Measurements from ENCODE around the gene TMEM121B.

The TMEM121B gene

GRCh38 chr22:17137861-17138425 is 16.8 kb upstream of the TMEM121B start:
- DNase-seq = no peak

GRCh38 chr22:17137170-17137569 is 16.0 kb upstream of the TMEM121B start:
- DNase-seq = no peak

- no peak for DNase-seq
Measured at GRCh38 chr22:17135153-17135760, 14.1 kb upstream of the TMEM121B start.

GRCh38 chr22:17133137-17133536 is 12.0 kb upstream of the TMEM121B start:
- no peak for DNase-seq

- DNase-seq = no peak
Measured at GRCh38 chr22:17132112-17132511, 11.0 kb upstream of the TMEM121B start.

- DNase-seq = no peak
Measured at GRCh38 chr22:17131686-17132085, 10.5 kb upstream of the TMEM121B start.

GRCh38 chr22:17130199-17130598 is 9.0 kb upstream of the TMEM121B start:
- DNase-seq = no peak

GRCh38 chr22:17120711-17121232 is 388 bp downstream of the TMEM121B start:
- no peak for DNase-seq

- peak; percentile 41 for DNase-seq
Measured at GRCh38 chr22:17120281-17120680, 879 bp downstream of the TMEM121B start.

GRCh38 chr22:17119481-17120202 is 1.5 kb downstream of the TMEM121B start:
- no peak for DNase-seq

GRCh38 chr22:17118342-17118741 is 2.8 kb downstream of the TMEM121B start:
- DNase-seq = no peak

GRCh38 chr22:17117890-17118289 is 3.3 kb downstream of the TMEM121B start:
- no peak for DNase-seq

GRCh38 chr22:17117400-17117799 is 3.8 kb downstream of the TMEM121B start:
- no peak for DNase-seq

- DNase-seq = no peak
Measured at GRCh38 chr22:17116572-17117330, 4.4 kb downstream of the TMEM121B start.

GRCh38 chr22:17115945-17116565 is 5.1 kb downstream of the TMEM121B start:
- no peak for DNase-seq

- DNase-seq = no peak
Measured at GRCh38 chr22:17115236-17115635, 5.9 kb downstream of the TMEM121B start.

- no peak for DNase-seq
Measured at GRCh38 chr22:17114898-17115235, 6.3 kb downstream of the TMEM121B start.

GRCh38 chr22:17114173-17114897 is 6.8 kb downstream of the TMEM121B start:
- DNase-seq = no peak

GRCh38 chr22:17113600-17113999 is 7.6 kb downstream of the TMEM121B start:
- DNase-seq = no peak

GRCh38 chr22:17112491-17113042 is 8.6 kb downstream of the TMEM121B start:
- DNase-seq = no peak

- no peak for DNase-seq
Measured at GRCh38 chr22:17110791-17111550, 10.2 kb downstream of the TMEM121B start.
